H9 (cell line): ENCODE data around the gene STOX1. TPM values are rescaled to one million over a fixed set of nuclear protein-coding genes. Genes with fewer than 3 reads are reported as not detected.

Experiments
- DNase-seq: peaks from one replicate; pipeline ENCODE4 v3.0.0-alpha.2; 2017
- H2AFZ ChIP-seq: one replicate; pipeline ENCODE4 v1.6.1; 2013; ENCODE audit warnings: mild to moderate bottlenecking, low read length, control low read depth, moderate library complexity
- H2AK5ac ChIP-seq: 2 replicates; pipeline ENCODE4 v1.6.1; 2013; ENCODE audit warnings: low read length, control low read depth, mixed read lengths; ENCODE audit not compliant: insufficient read length
- H2BK120ac ChIP-seq: one replicate; pipeline ENCODE4 v1.6.1; 2013; ENCODE audit warnings: low read depth, mild to moderate bottlenecking, low read length, control low read depth, inconsistent platforms; ENCODE audit not compliant: poor library complexity, severe bottlenecking
- H2BK12ac ChIP-seq: 2 replicates; pipeline ENCODE4 v1.6.1; 2013; ENCODE audit warnings: low read length, control low read depth, mixed read lengths, low read depth; ENCODE audit not compliant: insufficient read length
- H2BK15ac ChIP-seq: 2 replicates; pipeline ENCODE4 v1.6.1; 2013; ENCODE audit warnings: low read depth, low read length, control low read depth
- H2BK20ac ChIP-seq: one replicate; pipeline ENCODE4 v1.6.1; 2013; ENCODE audit warnings: low read depth, mild to moderate bottlenecking, low read length, control low read depth, inconsistent platforms; ENCODE audit not compliant: poor library complexity, severe bottlenecking
- H2BK5ac ChIP-seq: 2 replicates; pipeline ENCODE4 v1.6.1; 2013; ENCODE audit warnings: low read length, control low read depth, mixed read lengths; ENCODE audit not compliant: insufficient read length
- H3K14ac ChIP-seq: 2 replicates; pipeline ENCODE4 v1.6.1; 2013; ENCODE audit warnings: low read length, control low read depth; ENCODE audit not compliant: insufficient read depth
- H3K18ac ChIP-seq: 2 replicates; pipeline ENCODE4 v1.6.1; 2013; ENCODE audit warnings: low read depth, mild to moderate bottlenecking, mixed read lengths, low read length, control low read depth; ENCODE audit not compliant: insufficient read length
- H3K23ac ChIP-seq: 2 replicates; pipeline ENCODE4 v1.6.1; 2013; ENCODE audit warnings: low read length, control low read depth, mixed read lengths, low read depth; ENCODE audit not compliant: insufficient read length
- H3K23me2 ChIP-seq: 2 replicates; pipeline ENCODE4 v1.6.1; 2013; ENCODE audit warnings: low read depth, mild to moderate bottlenecking, mixed read lengths, low read length, control low read depth; ENCODE audit not compliant: insufficient read length, poor library complexity, severe bottlenecking
- H3K27ac ChIP-seq: 2 replicates; pipeline ENCODE4 v1.5.1; 2013; ENCODE audit warnings: low read length, control low read depth, mixed read lengths, low read depth; ENCODE audit not compliant: insufficient read length
- H3K27me3 ChIP-seq: 2 replicates; pipeline ENCODE4 v1.6.1; 2013; ENCODE audit warnings: low read length, control low read depth, inconsistent platforms; ENCODE audit not compliant: insufficient read depth
- H3K4ac ChIP-seq: 2 replicates; pipeline ENCODE4 v1.6.1; 2013; ENCODE audit warnings: low read depth, mild to moderate bottlenecking, control low read depth, inconsistent platforms, low read length, moderate library complexity
- H3K4me1 ChIP-seq: 2 replicates; pipeline ENCODE4 v1.6.1; 2013; ENCODE audit warnings: low read length, control low read depth, inconsistent platforms; ENCODE audit not compliant: insufficient read depth
- H3K4me2 ChIP-seq: 2 replicates; pipeline ENCODE4 v1.6.1; 2013; ENCODE audit warnings: low read length, control low read depth, mixed read lengths; ENCODE audit not compliant: insufficient read length, insufficient read depth
- H3K56ac ChIP-seq: 2 replicates; pipeline ENCODE4 v1.6.1; 2013; ENCODE audit warnings: low read depth, mild to moderate bottlenecking, mixed read lengths, low read length, control low read depth; ENCODE audit not compliant: insufficient read length
- H3K79me1 ChIP-seq: 2 replicates; pipeline ENCODE4 v1.6.1; 2013; ENCODE audit warnings: low read depth, mild to moderate bottlenecking, moderate library complexity, low read length, control low read depth, inconsistent platforms; ENCODE audit not compliant: insufficient read depth, poor library complexity, severe bottlenecking
- H3K79me2 ChIP-seq: 2 replicates; pipeline ENCODE4 v1.6.1; 2013; ENCODE audit warnings: low read length, control low read depth, inconsistent platforms; ENCODE audit not compliant: insufficient read depth
- H3K9ac ChIP-seq: 2 replicates; pipeline ENCODE4 v1.6.1; 2013; ENCODE audit warnings: low read length, control low read depth, mixed read lengths; ENCODE audit not compliant: insufficient read length; ENCODE audit errors: extremely low read depth
- H3K9me3 ChIP-seq: one replicate; pipeline ENCODE4 v1.6.1; 2013; ENCODE audit warnings: low read depth, low read length, inconsistent platforms; ENCODE audit not compliant: control insufficient read depth
- H3T11ph ChIP-seq: one replicate; pipeline ENCODE4 v1.6.1; 2013; ENCODE audit warnings: mild to moderate bottlenecking, low read length, control low read depth, inconsistent platforms
- H4K20me1 ChIP-seq: one replicate; pipeline ENCODE4 v1.6.1; 2013; ENCODE audit not compliant: control insufficient read depth, insufficient read length, insufficient read depth
- H4K5ac ChIP-seq: 2 replicates; pipeline ENCODE4 v1.6.1; 2013; ENCODE audit warnings: low read depth, mild to moderate bottlenecking, mixed read lengths, low read length, control low read depth; ENCODE audit not compliant: insufficient read length
- H4K8ac ChIP-seq: replicated peaks from 2 replicates; pipeline ENCODE4 v1.6.1; 2013; ENCODE audit warnings: low read length, control low read depth, mixed read lengths, low read depth; ENCODE audit not compliant: insufficient read length
- H4K91ac ChIP-seq: 2 replicates; pipeline ENCODE4 v1.6.1; 2013; ENCODE audit warnings: low read depth, mild to moderate bottlenecking, moderate library complexity, mixed read lengths, low read length, control low read depth; ENCODE audit not compliant: insufficient read length
- H3K27ac Mint-ChIP-seq, 3 experiments: 2 replicates in 2 of 3; 3 replicates in 1 of 3; pipeline ENCODE4 v1.8.0; 2020 to 2021; ENCODE audit warnings: mixed read lengths in 3 of 3, mild to moderate bottlenecking in 1 of 3, moderate library complexity in 1 of 3
- H3K27me3 Mint-ChIP-seq: 2 replicates; pipeline ENCODE4 v1.8.0; 2021; ENCODE audit warnings: low read depth, mild to moderate bottlenecking, moderate library complexity, mixed read lengths
- H3K36me3 Mint-ChIP-seq, 3 experiments: 2 replicates in 2 of 3; 3 replicates in 1 of 3; pipeline ENCODE4 v1.8.0; 2020 to 2021; ENCODE audit warnings: low read depth in 3 of 3, mixed read lengths in 3 of 3; ENCODE audit not compliant: insufficient read depth in 1 of 3
- H3K4me1 Mint-ChIP-seq, 2 experiments: 2 replicates each; pipeline ENCODE4 v1.8.0; 2020; ENCODE audit warnings: mixed read lengths in 2 of 2
- H3K4me3 Mint-ChIP-seq, 2 experiments: 2 replicates in 1 of 2; 3 replicates in 1 of 2; pipeline ENCODE4 v1.8.0; 2020 to 2021; ENCODE audit warnings: mild to moderate bottlenecking in 2 of 2, mixed read lengths in 2 of 2, moderate library complexity in 1 of 2
- H3K9me3 Mint-ChIP-seq, 2 experiments: 2 replicates in 1 of 2; 3 replicates in 1 of 2; pipeline ENCODE4 v1.8.0; 2020; ENCODE audit warnings: mild to moderate bottlenecking in 2 of 2, mixed read lengths in 2 of 2, moderate library complexity in 1 of 2
- CTCF ChIP-seq: fragments of 200-600 bp; sonication (generic); conservative IDR thresholded peaks from 3 replicates; pipeline ENCODE4 v1.8.0; 2021; ENCODE audit warnings: antibody characterized with exemption, mild to moderate bottlenecking
- WGBS: extraction: QIAGEN DNeasy Blood & Tissue Kit; methylation state at CpG from one replicate; pipeline ENCODE4 v1.1.7; 2013; ENCODE audit warnings: missing lambda C conversion rate, low lambda C conversion rate, mixed read lengths; ENCODE audit not compliant: insufficient read length; ENCODE audit errors: extremely low coverage; 5-methylcytosine and 5-hydroxymethylcytosine counted together
- total RNA-seq: library from RNA; stranded (reverse); gene quantifications from 2 replicates; pipeline ENCODE4 v1.2.1, GENCODE V29; 2021

Gene STOX1
- total RNA-seq, 1 experiment from 2014 or later: 5.8 TPM

GRCh38 chr10:68901105-68901927, 74.0 kb downstream of the STOX1 start, which contains the start of gene DDX50:
DDX50 (plus strand) TSS chr10:68901315; CDS start chr10:68901385, 70 bp downstream.
- Histone ChIP-seq H3K9me3 (no peaks in the 10 kb centered on the region), H3K23me2 (peaks cover 9% of the 10 kb centered on the region), H3K27ac (peak within 1 kb of the TSS; percentile 29), H4K20me1 (no peaks in the 10 kb centered on the region), H3K18ac (peak within 1 kb of the TSS; percentile 82), H2BK20ac (no peak within 1 kb of the TSS), H3K79me1 (no peaks in the 10 kb centered on the region), H2AK5ac (no peak within 1 kb of the TSS), H3K9ac (peak within 1 kb of the TSS; percentile 69), H3K79me2 (peaks cover 8% of the 10 kb centered on the region; the same call in 1 of the 2 replicates), H2BK5ac (no peak within 1 kb of the TSS), H3K4me2 (peak within 1 kb of the TSS; percentile 59), H2BK12ac (peak within 1 kb of the TSS; percentile 31), H2BK120ac (no peak within 1 kb of the TSS), H3K14ac (peak within 1 kb of the TSS; percentile 94), H3K23ac (no peak within 1 kb of the TSS), H3T11ph (peak within 1 kb of the TSS; percentile 3), H4K5ac (peak within 1 kb of the TSS; percentile 64), H3K56ac (no peak within 1 kb of the TSS), H4K8ac (no peak within 1 kb of the TSS), H3K4me1 (no peaks in the 10 kb centered on the region), H4K91ac (no peak within 1 kb of the TSS), H2BK15ac (no peak within 1 kb of the TSS), H2AFZ (no peak within 1 kb of the TSS), H3K4ac (no peak within 1 kb of the TSS; the same call in 1 of the 2 replicates), H3K27me3 (no peaks in the 10 kb centered on the region)
- Mint-ChIP-seq H3K27me3 (peaks cover 2% of the 10 kb centered on the region), H3K27ac (peak within 1 kb of the TSS; percentile 96 to 99 (median 98)), H3K4me1 (peaks cover 20 to 22% of the 10 kb centered on the region in 2 experiments), H3K4me3 (peak within 1 kb of the TSS; percentile 93 to 96), H3K9me3 (no peaks in the 10 kb centered on the region), H3K36me3 (peaks cover 6 to 12% (median 10%) of the 10 kb centered on the region in 3 experiments; a peak in 5 of 7 replicates)
- peak; percentile 98 for DNase-seq
- 0 out of 3 replicates have a peak, but pooled peaks have one; percentile 25 for TF ChIP-seq CTCF
- no CpG with 5 or more reads among the region's 47 CpGs for WGBS
